ENCODE data around the gene DLK2.

Gene DLK2

GRCh38 chr6:43494766-43495165 lies 39.4 kb upstream of the DLK2 start:
- H3K9ac ChIP-seq (ENCODE audit: low read length), result no peak overlapping the region
- no peak overlapping the region for H3K27ac ChIP-seq (ENCODE audit: low read depth, low read length)

GRCh38 chr6:43494321-43494720 lies 39.0 kb upstream of the DLK2 start:
- Histone ChIP-seq H3K27me3 (ENCODE audit: control insufficient read depth, insufficient read depth, low read length) (no peaks in the 10 kb centered on the region), H3K4me1 (ENCODE audit: control insufficient read depth, insufficient read depth, low read length) (peaks cover 30% of the 10 kb centered on the region), H3K9me3 (ENCODE audit: control insufficient read depth, insufficient read depth, low read depth, low read length) (no peaks in the 10 kb centered on the region), H3K27ac (ENCODE audit: low read depth, low read length) (no peak overlapping the region), H3K9ac (ENCODE audit: low read length) (no peak overlapping the region), H3K4me3 (ENCODE audit: low read depth, low read length) (no peak overlapping the region), H3K36me3 (ENCODE audit: control insufficient read depth, insufficient read depth, low read length) (peaks cover 22% of the 10 kb centered on the region)

More at GRCh38 chr6:43494766-43495165, 39.4 kb upstream of the DLK2 start:
- H3K27me3 ChIP-seq (ENCODE audit: control insufficient read depth, insufficient read depth, low read length), result no peaks in the 10 kb centered on the region
- no peaks in the 10 kb centered on the region for H3K9me3 ChIP-seq (ENCODE audit: control insufficient read depth, insufficient read depth, low read depth, low read length)
- peaks cover 26% of the 10 kb centered on the region for H3K36me3 ChIP-seq (ENCODE audit: control insufficient read depth, insufficient read depth, low read length)
- H3K4me1 ChIP-seq (ENCODE audit: control insufficient read depth, insufficient read depth, low read length), result peaks cover 29% of the 10 kb centered on the region
- no peak overlapping the region for H3K4me3 ChIP-seq (ENCODE audit: low read depth, low read length)

GRCh38 chr6:43493833-43494232 lies 38.5 kb upstream of the DLK2 start:
- no peak overlapping the region for H3K27ac ChIP-seq (ENCODE audit: low read depth, low read length)
- H3K4me3 ChIP-seq (ENCODE audit: low read depth, low read length), result no peak overlapping the region
- H3K36me3 ChIP-seq (ENCODE audit: control insufficient read depth, insufficient read depth, low read length), result peaks cover 17% of the 10 kb centered on the region
- H3K27me3 ChIP-seq (ENCODE audit: control insufficient read depth, insufficient read depth, low read length), result no peaks in the 10 kb centered on the region
- no peak overlapping the region for H3K9ac ChIP-seq (ENCODE audit: low read length)
- peaks cover 34% of the 10 kb centered on the region for H3K4me1 ChIP-seq (ENCODE audit: control insufficient read depth, insufficient read depth, low read length)
- no peaks in the 10 kb centered on the region for H3K9me3 ChIP-seq (ENCODE audit: control insufficient read depth, insufficient read depth, low read depth, low read length)

GRCh38 chr6:43493230-43493629 lies 37.9 kb upstream of the DLK2 start:
- Histone ChIP-seq H3K27ac (ENCODE audit: low read depth, low read length) (no peak overlapping the region), H3K4me3 (ENCODE audit: low read depth, low read length) (no peak overlapping the region), H3K27me3 (ENCODE audit: control insufficient read depth, insufficient read depth, low read length) (no peaks in the 10 kb centered on the region), H3K9ac (ENCODE audit: low read length) (no peak overlapping the region), H3K4me1 (ENCODE audit: control insufficient read depth, insufficient read depth, low read length) (peaks cover 37% of the 10 kb centered on the region), H3K36me3 (ENCODE audit: control insufficient read depth, insufficient read depth, low read length) (peaks cover 11% of the 10 kb centered on the region), H3K9me3 (ENCODE audit: control insufficient read depth, insufficient read depth, low read depth, low read length) (no peaks in the 10 kb centered on the region)

GRCh38 chr6:43492673-43493072 lies 37.3 kb upstream of the DLK2 start:
- Histone ChIP-seq H3K9me3 (ENCODE audit: control insufficient read depth, insufficient read depth, low read depth, low read length) (no peaks in the 10 kb centered on the region), H3K36me3 (ENCODE audit: control insufficient read depth, insufficient read depth, low read length) (peaks cover 5% of the 10 kb centered on the region), H3K4me3 (ENCODE audit: low read depth, low read length) (no peak overlapping the region), H3K9ac (ENCODE audit: low read length) (no peak overlapping the region), H3K27me3 (ENCODE audit: control insufficient read depth, insufficient read depth, low read length) (no peaks in the 10 kb centered on the region), H3K4me1 (ENCODE audit: control insufficient read depth, insufficient read depth, low read length) (peaks cover 37% of the 10 kb centered on the region), H3K27ac (ENCODE audit: low read depth, low read length) (no peak overlapping the region)

GRCh38 chr6:43491750-43492661 lies 36.7 kb upstream of the DLK2 start:
- H3K4me1 ChIP-seq (ENCODE audit: control insufficient read depth, insufficient read depth, low read length), result peaks cover 37% of the 10 kb centered on the region
- H3K27me3 ChIP-seq (ENCODE audit: control insufficient read depth, insufficient read depth, low read length), result no peaks in the 10 kb centered on the region
- no peak overlapping the region for H3K27ac ChIP-seq (ENCODE audit: low read depth, low read length)
- no peak overlapping the region for H3K9ac ChIP-seq (ENCODE audit: low read length)
- no peaks in the 10 kb centered on the region for H3K36me3 ChIP-seq (ENCODE audit: control insufficient read depth, insufficient read depth, low read length)
- no peak overlapping the region for H3K4me3 ChIP-seq (ENCODE audit: low read depth, low read length)
- no peaks in the 10 kb centered on the region for H3K9me3 ChIP-seq (ENCODE audit: control insufficient read depth, insufficient read depth, low read depth, low read length)

GRCh38 chr6:43490523-43490939 lies 35.2 kb upstream of the DLK2 start:
- Histone ChIP-seq H3K9ac (ENCODE audit: low read length) (no peak overlapping the region), H3K4me3 (ENCODE audit: low read depth, low read length) (no peak overlapping the region), H3K27ac (ENCODE audit: low read depth, low read length) (no peak overlapping the region), H3K9me3 (ENCODE audit: control insufficient read depth, insufficient read depth, low read depth, low read length) (no peaks in the 10 kb centered on the region), H3K4me1 (ENCODE audit: control insufficient read depth, insufficient read depth, low read length) (peaks cover 27% of the 10 kb centered on the region), H3K36me3 (ENCODE audit: control insufficient read depth, insufficient read depth, low read length) (peaks cover 2% of the 10 kb centered on the region; the same call in 1 of the 2 replicates), H3K27me3 (ENCODE audit: control insufficient read depth, insufficient read depth, low read length) (no peaks in the 10 kb centered on the region)

GRCh38 chr6:43489277-43490072 lies 34.1 kb upstream of the DLK2 start:
- no peak overlapping the region for H3K4me3 ChIP-seq (ENCODE audit: low read depth, low read length)
- H3K9me3 ChIP-seq (ENCODE audit: control insufficient read depth, insufficient read depth, low read depth, low read length), result no peaks in the 10 kb centered on the region
- no peak overlapping the region for H3K27ac ChIP-seq (ENCODE audit: low read depth, low read length)
- H3K36me3 ChIP-seq (ENCODE audit: control insufficient read depth, insufficient read depth, low read length), result peaks cover 6% of the 10 kb centered on the region; the same call in 1 of the 2 replicates
- no peaks in the 10 kb centered on the region for H3K27me3 ChIP-seq (ENCODE audit: control insufficient read depth, insufficient read depth, low read length)
- no peak overlapping the region for H3K9ac ChIP-seq (ENCODE audit: low read length)
- H3K4me1 ChIP-seq (ENCODE audit: control insufficient read depth, insufficient read depth, low read length), result peaks cover 18% of the 10 kb centered on the region

- Histone ChIP-seq H3K36me3 (ENCODE audit: control insufficient read depth, insufficient read depth, low read length) (peaks cover 6% of the 10 kb centered on the region; the same call in 1 of the 2 replicates), H3K4me3 (ENCODE audit: low read depth, low read length) (no peak overlapping the region), H3K9me3 (ENCODE audit: control insufficient read depth, insufficient read depth, low read depth, low read length) (no peaks in the 10 kb centered on the region), H3K9ac (ENCODE audit: low read length) (peak overlapping the region; percentile 28), H3K27ac (ENCODE audit: low read depth, low read length) (no peak overlapping the region), H3K4me1 (ENCODE audit: control insufficient read depth, insufficient read depth, low read length) (peaks cover 18% of the 10 kb centered on the region), H3K27me3 (ENCODE audit: control insufficient read depth, insufficient read depth, low read length) (no peaks in the 10 kb centered on the region)
Observed at GRCh38 chr6:43488667-43489276, 33.4 kb upstream of the DLK2 start.

GRCh38 chr6:43481591-43482236 lies 26.4 kb upstream of the DLK2 start:
- H3K9ac ChIP-seq (ENCODE audit: low read length), result peak overlapping the region; percentile 5
- no peaks in the 10 kb centered on the region for H3K9me3 ChIP-seq (ENCODE audit: control insufficient read depth, insufficient read depth, low read depth, low read length)
- H3K27me3 ChIP-seq (ENCODE audit: control insufficient read depth, insufficient read depth, low read length), result no peaks in the 10 kb centered on the region
- H3K4me3 ChIP-seq (ENCODE audit: low read depth, low read length), result no peak overlapping the region
- H3K4me1 ChIP-seq (ENCODE audit: control insufficient read depth, insufficient read depth, low read length), result peaks cover 30% of the 10 kb centered on the region
- H3K36me3 ChIP-seq (ENCODE audit: control insufficient read depth, insufficient read depth, low read length), result peaks cover 6% of the 10 kb centered on the region; the same call in 1 of the 2 replicates
- no peak overlapping the region for H3K27ac ChIP-seq (ENCODE audit: low read depth, low read length)
